AG09309 (cell line): ENCODE measurements around the gene KIR2DL3.
"Not testable (repeated sequence)": the region's sequence is repeated elsewhere in the genome, so short reads cannot be mapped to it uniquely, and the experiment has no call there.

Experiments used
- DNase-seq: peaks from one replicate; pipeline ENCODE4 v3.0.0-alpha.2; 2010; ENCODE audit warnings: low read depth
- H3K4me3 ChIP-seq: 2 replicates; pipeline ENCODE4 v1.5.1; 2011; ENCODE audit warnings: mild to moderate bottlenecking, low read depth, low read length, moderate library complexity; ENCODE audit not compliant: control insufficient read depth
- CTCF ChIP-seq: IDR thresholded peaks from 2 replicates; pipeline ENCODE4 v1.5.1; 2011; ENCODE audit warnings: mild to moderate bottlenecking, low read depth, low read length, inconsistent platforms; ENCODE audit not compliant: insufficient read depth, control insufficient read depth; ENCODE audit errors: missing control alignments

KIR2DL3 gene

GRCh38 chr19:54727562-54727961 is 10.8 kb upstream of the KIR2DL3 start:
- H3K4me3 ChIP-seq = no peak overlapping the region
- no peak for DNase-seq
- TF ChIP-seq CTCF = no peak

- no peak for DNase-seq
- H3K4me3 ChIP-seq = no peak overlapping the region
- TF ChIP-seq CTCF = no peak
Observed at GRCh38 chr19:54728167-54728566, 10.1 kb upstream of the KIR2DL3 start.

- DNase-seq = no peak
- no peak overlapping the region for H3K4me3 ChIP-seq
- no peak for TF ChIP-seq CTCF
Observed at GRCh38 chr19:54729416-54730188, 8.7 kb upstream of the KIR2DL3 start.

GRCh38 chr19:54731191-54731590 is 7.1 kb upstream of the KIR2DL3 start:
- no peak for DNase-seq
- no peak overlapping the region for H3K4me3 ChIP-seq
- TF ChIP-seq CTCF = no peak

GRCh38 chr19:54738715-54739114 is 402 bp downstream of the KIR2DL3 start:
- TF ChIP-seq CTCF = no peak
- no peak overlapping the region for H3K4me3 ChIP-seq
- no peak for DNase-seq

- no peak overlapping the region for H3K4me3 ChIP-seq
- no peak for DNase-seq
- no peak for TF ChIP-seq CTCF
Observed at GRCh38 chr19:54739587-54740497, 1.5 kb downstream of the KIR2DL3 start.

- DNase-seq, H3K4me3 ChIP-seq: not testable (repeated sequence)
Observed at GRCh38 chr19:54741950-54742349, 3.6 kb downstream of the KIR2DL3 start.

GRCh38 chr19:54744080-54744479 is 5.8 kb downstream of the KIR2DL3 start:
- H3K4me3 ChIP-seq, DNase-seq: not testable (repeated sequence)

GRCh38 chr19:54747614-54748322 is 9.5 kb downstream of the KIR2DL3 start:
- H3K4me3 ChIP-seq, DNase-seq: not testable (repeated sequence)

GRCh38 chr19:54750276-54750675 is 12.0 kb downstream of the KIR2DL3 start:
- not testable (repeated sequence) for DNase-seq, H3K4me3 ChIP-seq
